Skeletal muscle tissue (tissue), 4 donors: ENCODE data around the gene ARHGAP26. TPM values are rescaled to one million over a fixed set of nuclear protein-coding genes. Genes with fewer than 3 reads are reported as not detected.
A peak's percentile ranks its signal among the peaks of the same experiment; 100 is the strongest.

ENCODE experiments used
- H3K27ac ChIP-seq: one replicate; pipeline ENCODE4 v1.7.0; 2013; ENCODE audit warnings: mild to moderate bottlenecking, low read depth, low read length, inconsistent platforms
- H3K27me3 ChIP-seq, 3 donors: one replicate each; pipeline ENCODE4 v1.7.0; 2013; ENCODE audit warnings: low read length in 3 of 3; ENCODE audit not compliant: control insufficient read depth in 3 of 3, insufficient read depth in 3 of 3
- H3K36me3 ChIP-seq, 3 donors: one replicate each; pipeline ENCODE4 v1.7.0; 2013; ENCODE audit warnings: low read length in 3 of 3; ENCODE audit not compliant: control insufficient read depth in 3 of 3, insufficient read depth in 3 of 3
- H3K4me1 ChIP-seq, 3 donors: one replicate each; pipeline ENCODE4 v1.7.0; 2013; ENCODE audit warnings: low read length in 3 of 3, mild to moderate bottlenecking in 3 of 3; ENCODE audit not compliant: control insufficient read depth in 3 of 3, insufficient read depth in 3 of 3
- H3K4me3 ChIP-seq, 3 donors: one replicate each; pipeline ENCODE4 v1.7.0; 2013; ENCODE audit warnings: low read length in 3 of 3
- H3K9ac ChIP-seq, 3 donors: one replicate each; pipeline ENCODE4 v1.7.0; 2013; ENCODE audit warnings: low read length in 3 of 3, mild to moderate bottlenecking in 3 of 3, moderate library complexity in 2 of 3, low read depth in 1 of 3
- H3K9me3 ChIP-seq, 3 donors: one replicate each; pipeline ENCODE4 v1.7.0; 2013; ENCODE audit warnings: low read length in 3 of 3; ENCODE audit not compliant: control insufficient read depth in 3 of 3
- total RNA-seq: library from RNA; depleted of rRNA; stranded (reverse); fragments of >200 nt; gene quantifications from one replicate; pipeline ENCODE4 v1.2.3, GENCODE V29; 2014
- donor health status: Osteomylitis.

ARHGAP26 gene
- total RNA-seq, 1 donor from 2014 or later: 28.7 TPM

DNA sequence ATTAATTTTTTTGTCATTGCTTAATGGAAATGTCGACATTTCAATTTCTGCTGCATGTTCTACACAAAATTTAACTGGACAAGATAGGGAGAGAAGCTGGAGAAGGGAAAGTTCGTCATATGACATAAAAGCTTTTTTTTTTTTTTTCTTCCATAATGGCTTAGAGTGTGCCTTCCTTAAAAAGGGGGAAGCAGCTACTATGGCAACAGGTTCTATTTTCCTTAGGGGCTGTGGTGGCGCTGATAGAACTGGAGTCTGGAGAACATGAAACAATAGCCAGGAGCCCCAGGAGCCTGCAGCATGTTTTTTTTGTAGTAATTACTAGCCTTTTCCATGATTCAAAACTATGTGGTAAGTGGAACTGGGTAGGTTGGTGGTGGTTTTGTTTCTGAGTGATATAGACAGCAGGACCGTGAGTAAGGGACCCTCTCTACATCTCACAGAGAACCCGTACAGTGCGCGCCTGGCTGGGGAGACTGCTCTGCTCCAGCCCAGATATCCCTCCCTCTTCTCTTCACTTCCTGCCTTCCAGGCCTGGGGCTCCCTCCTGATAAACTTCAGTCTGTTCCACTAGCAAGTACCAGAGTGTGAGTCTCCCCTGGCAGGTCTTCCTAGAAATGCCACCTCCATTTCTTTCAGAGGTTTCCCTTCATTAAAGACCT, 331.7 kb downstream of the ARHGAP26 start:
- H3K27me3 ChIP-seq: no peaks in the 10 kb centered on the region
- no peaks in the 10 kb centered on the region for H3K36me3 ChIP-seq
- H3K27ac ChIP-seq: no peak overlapping the region
- no peak overlapping the region for H3K9ac ChIP-seq
- peaks cover 0 to 17% (median 6%) of the 10 kb centered on the region in 3 donors for H3K4me1 ChIP-seq
- no peaks in the 10 kb centered on the region for H3K9me3 ChIP-seq
- H3K4me3 ChIP-seq: no peak overlapping the region

- Histone ChIP-seq H3K9me3 (no peaks in the 10 kb centered on the region), H3K27ac (no peak overlapping the region), H3K4me3 (no peak overlapping the region), H3K9ac (no peak overlapping the region), H3K4me1 (peaks cover 0 to 17% (median 6%) of the 10 kb centered on the region in 3 donors), H3K36me3 (no peaks in the 10 kb centered on the region), H3K27me3 (no peaks in the 10 kb centered on the region)
Measured at GRCh38 chr5:143102411-143102810, 332.2 kb downstream of the ARHGAP26 start.

- no peaks in the 10 kb centered on the region for H3K9me3 ChIP-seq
- no peak overlapping the region for H3K4me3 ChIP-seq
- H3K27me3 ChIP-seq: no peaks in the 10 kb centered on the region
- no peak overlapping the region for H3K9ac ChIP-seq
- no peak overlapping the region for H3K27ac ChIP-seq
- no peaks in the 10 kb centered on the region for H3K36me3 ChIP-seq
- peaks cover 4 to 30% (median 6%) of the 10 kb centered on the region in 3 donors for H3K4me1 ChIP-seq
Measured at GRCh38 chr5:143105216-143105905, 335.2 kb downstream of the ARHGAP26 start.

- Histone ChIP-seq H3K9ac (no peak overlapping the region), H3K9me3 (no peaks in the 10 kb centered on the region), H3K4me3 (no peak overlapping the region), H3K4me1 (peaks cover 4 to 30% (median 9%) of the 10 kb centered on the region in 3 donors), H3K36me3 (no peaks in the 10 kb centered on the region), H3K27ac (no peak overlapping the region), H3K27me3 (no peaks in the 10 kb centered on the region)
Measured at GRCh38 chr5:143106174-143106573, 336.0 kb downstream of the ARHGAP26 start.

GRCh38 chr5:143108498-143109128, 338.4 kb downstream of the ARHGAP26 start:
- Histone ChIP-seq H3K27ac (no peak overlapping the region), H3K27me3 (no peaks in the 10 kb centered on the region), H3K4me1 (peaks cover 8 to 20% (median 8%) of the 10 kb centered on the region in 3 donors), H3K4me3 (no peak overlapping the region), H3K9ac (no peak overlapping the region), H3K36me3 (no peaks in the 10 kb centered on the region), H3K9me3 (no peaks in the 10 kb centered on the region)

- Histone ChIP-seq H3K9me3 (no peaks in the 10 kb centered on the region), H3K27ac (peak overlapping the region; percentile 5), H3K4me3 (no peak overlapping the region), H3K36me3 (no peaks in the 10 kb centered on the region), H3K27me3 (no peaks in the 10 kb centered on the region), H3K4me1 (peaks cover 8 to 18% (median 8%) of the 10 kb centered on the region in 3 donors), H3K9ac (no peak overlapping the region)
Measured at GRCh38 chr5:143110591-143110990, 340.4 kb downstream of the ARHGAP26 start.

DNA sequence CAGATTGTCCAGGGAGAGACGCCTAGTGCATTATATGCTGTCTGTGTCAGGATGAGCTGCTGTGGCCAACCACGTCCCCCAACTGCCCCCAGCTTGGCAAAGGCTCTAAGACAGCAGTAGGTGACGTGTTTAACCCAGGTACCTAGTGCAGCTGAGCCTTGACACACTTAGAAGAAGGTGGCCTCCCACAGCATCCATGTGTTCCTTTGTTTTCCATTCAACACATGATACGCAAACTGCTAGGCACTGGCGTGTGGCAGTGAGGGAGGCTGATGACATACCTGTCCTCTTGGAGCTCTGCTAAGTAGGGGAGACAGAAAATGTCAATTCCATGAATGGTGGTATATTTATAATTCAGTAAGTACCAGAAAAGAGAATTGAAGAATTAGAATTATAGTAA, 341.6 kb downstream of the ARHGAP26 start:
- Histone ChIP-seq H3K27me3 (no peaks in the 10 kb centered on the region), H3K36me3 (no peaks in the 10 kb centered on the region), H3K4me3 (no peak overlapping the region), H3K27ac (no peak overlapping the region), H3K4me1 (peaks cover 8 to 17% (median 8%) of the 10 kb centered on the region in 3 donors), H3K9me3 (no peaks in the 10 kb centered on the region), H3K9ac (no peak overlapping the region)

DNA sequence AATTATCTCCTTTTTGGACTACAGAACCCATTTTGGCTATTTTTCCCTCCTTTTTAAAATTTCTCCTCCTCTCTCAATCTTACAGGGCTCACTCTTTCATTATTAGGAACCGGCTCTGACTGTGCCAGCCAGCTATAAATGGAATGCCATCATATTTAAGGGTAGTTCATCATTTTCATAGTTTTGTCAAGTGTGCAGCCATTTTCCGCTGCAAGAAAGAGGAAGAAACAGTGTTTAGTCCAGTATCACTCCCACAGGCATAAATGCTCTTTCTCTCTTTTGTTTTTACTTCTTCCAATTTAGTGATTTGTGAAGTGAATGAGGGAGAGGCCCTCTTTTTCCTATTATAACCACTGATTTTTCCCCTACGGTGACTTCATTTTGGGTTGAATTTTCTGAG, 343.3 kb downstream of the ARHGAP26 start:
- Histone ChIP-seq H3K9ac (no peak overlapping the region), H3K27ac (no peak overlapping the region), H3K4me1 (peaks cover 8 to 22% (median 11%) of the 10 kb centered on the region in 3 donors), H3K27me3 (no peaks in the 10 kb centered on the region), H3K4me3 (no peak overlapping the region), H3K9me3 (no peaks in the 10 kb centered on the region), H3K36me3 (no peaks in the 10 kb centered on the region)

- Histone ChIP-seq H3K9ac (no peak overlapping the region), H3K27me3 (no peaks in the 10 kb centered on the region), H3K36me3 (no peaks in the 10 kb centered on the region), H3K27ac (no peak overlapping the region), H3K9me3 (no peaks in the 10 kb centered on the region), H3K4me1 (peaks cover 7 to 16% (median 8%) of the 10 kb centered on the region in 3 donors), H3K4me3 (no peak overlapping the region)
Measured at GRCh38 chr5:143114481-143114880, 344.3 kb downstream of the ARHGAP26 start.

GRCh38 chr5:143115381-143115780, 345.2 kb downstream of the ARHGAP26 start:
- Histone ChIP-seq H3K27me3 (no peaks in the 10 kb centered on the region), H3K4me3 (no peak overlapping the region), H3K9ac (no peak overlapping the region), H3K4me1 (peaks cover 7 to 14% (median 8%) of the 10 kb centered on the region in 3 donors), H3K27ac (no peak overlapping the region), H3K9me3 (no peaks in the 10 kb centered on the region), H3K36me3 (no peaks in the 10 kb centered on the region)
